Activated CD4-positive, alpha-beta T cell treated with anti-CD3 and anti-CD28 coated beads, Interleukin-2, amount 50 U/mL, for 24 hours (primary cell): ENCODE results near the gene SHKBP1.
A peak's percentile ranks its signal among the peaks of the same experiment; 100 is the strongest.

Experiments used
- DNase-seq, 2 donors: peaks; one replicate each; pipeline ENCODE4 v3.0.0-alpha.2; 2020; ENCODE audit warnings: low read depth in 1 of 2, low spot score in 1 of 2

Gene SHKBP1

GRCh38 chr19:40600570-40601133 is 24.0 kb downstream of the SHKBP1 start:
- DNase-seq: no peak

GRCh38 chr19:40601134-40601974 is 24.7 kb downstream of the SHKBP1 start, which contains the start of gene LTBP4:
Gene LTBP4 (plus strand): TSS chr19:40601369. CDS start chr19:40601388, 19 bp downstream.
- no peak for DNase-seq

GRCh38 chr19:40603071-40603388 is 26.4 kb downstream of the SHKBP1 start:
- DNase-seq: no peak

GRCh38 chr19:40603389-40604170 is 26.9 kb downstream of the SHKBP1 start:
- peak; percentile 78 to 90 for DNase-seq

- no peak for DNase-seq
Observed at GRCh38 chr19:40604171-40604646, 27.5 kb downstream of the SHKBP1 start.

GRCh38 chr19:40604647-40605215 is 28.1 kb downstream of the SHKBP1 start:
- DNase-seq: no peak

- DNase-seq: peak; percentile 58 to 60
Observed at GRCh38 chr19:40605216-40605971, 28.7 kb downstream of the SHKBP1 start.

GRCh38 chr19:40607311-40608239 is 30.9 kb downstream of the SHKBP1 start:
- no peak for DNase-seq

- no peak for DNase-seq
Observed at GRCh38 chr19:40608240-40608621, 31.6 kb downstream of the SHKBP1 start.

GRCh38 chr19:40608957-40609356 is 32.3 kb downstream of the SHKBP1 start:
- DNase-seq: no peak

GRCh38 chr19:40609561-40610395 is 33.1 kb downstream of the SHKBP1 start:
- peak; percentile 89 for DNase-seq

- no peak for DNase-seq
Observed at GRCh38 chr19:40610396-40611064, 33.9 kb downstream of the SHKBP1 start.

GRCh38 chr19:40611096-40611495 is 34.4 kb downstream of the SHKBP1 start:
- DNase-seq: no peak

GRCh38 chr19:40611900-40612698 is 35.4 kb downstream of the SHKBP1 start:
- DNase-seq: no peak

- peak; percentile 59 to 69 for DNase-seq
Observed at GRCh38 chr19:40612831-40613689, 36.4 kb downstream of the SHKBP1 start.
